Stimulated activated naive B cell treated with anti-CD40 and anti-IgM and Interleukin-4, amounts not matched to agents 10 μg/mL and 1 μg/mL and 100 μg/mL, for 72 hours (primary cell): Measurements from ENCODE around the gene PTGER1.
"Not testable (repeated sequence)": the region's sequence is repeated elsewhere in the genome, so short reads cannot be mapped to it uniquely, and the experiment has no call there.

Experiments
- ATAC-seq, 2 donors: fragments of 150-1000 bp; cut with Tn5 transposase; replicated peaks; 2 replicates each; pipeline ENCODE4 v1.10.0; 2021; ENCODE audit warnings: moderate library complexity in 1 of 2
- DNase-seq: peaks from one replicate; pipeline ENCODE4 v3.0.0; 2021
- H3K27ac Mint-ChIP-seq: one replicate; pipeline ENCODE4 v1.8.0; 2022; ENCODE audit warnings: mild to moderate bottlenecking, mixed read lengths
- H3K27me3 Mint-ChIP-seq, 2 donors: one replicate each; pipeline ENCODE4 v1.8.0; 2022; ENCODE audit warnings: mixed read lengths in 2 of 2
- H3K36me3 Mint-ChIP-seq, 2 donors: one replicate each; pipeline ENCODE4 v1.8.0; 2022; ENCODE audit warnings: mixed read lengths in 2 of 2, mild to moderate bottlenecking in 1 of 2
- H3K4me1 Mint-ChIP-seq, 2 donors: one replicate each; pipeline ENCODE4 v1.8.0; 2022; ENCODE audit warnings: mixed read lengths in 2 of 2, mild to moderate bottlenecking in 1 of 2
- H3K4me3 Mint-ChIP-seq, 2 donors: one replicate each; pipeline ENCODE4 v1.8.0; 2022; ENCODE audit warnings: mild to moderate bottlenecking in 2 of 2, mixed read lengths in 2 of 2, moderate library complexity in 1 of 2
- H3K9me3 Mint-ChIP-seq, 2 donors: one replicate each; pipeline ENCODE4 v1.8.0; 2022; ENCODE audit warnings: mixed read lengths in 2 of 2, mild to moderate bottlenecking in 1 of 2

Gene PTGER1

DNA sequence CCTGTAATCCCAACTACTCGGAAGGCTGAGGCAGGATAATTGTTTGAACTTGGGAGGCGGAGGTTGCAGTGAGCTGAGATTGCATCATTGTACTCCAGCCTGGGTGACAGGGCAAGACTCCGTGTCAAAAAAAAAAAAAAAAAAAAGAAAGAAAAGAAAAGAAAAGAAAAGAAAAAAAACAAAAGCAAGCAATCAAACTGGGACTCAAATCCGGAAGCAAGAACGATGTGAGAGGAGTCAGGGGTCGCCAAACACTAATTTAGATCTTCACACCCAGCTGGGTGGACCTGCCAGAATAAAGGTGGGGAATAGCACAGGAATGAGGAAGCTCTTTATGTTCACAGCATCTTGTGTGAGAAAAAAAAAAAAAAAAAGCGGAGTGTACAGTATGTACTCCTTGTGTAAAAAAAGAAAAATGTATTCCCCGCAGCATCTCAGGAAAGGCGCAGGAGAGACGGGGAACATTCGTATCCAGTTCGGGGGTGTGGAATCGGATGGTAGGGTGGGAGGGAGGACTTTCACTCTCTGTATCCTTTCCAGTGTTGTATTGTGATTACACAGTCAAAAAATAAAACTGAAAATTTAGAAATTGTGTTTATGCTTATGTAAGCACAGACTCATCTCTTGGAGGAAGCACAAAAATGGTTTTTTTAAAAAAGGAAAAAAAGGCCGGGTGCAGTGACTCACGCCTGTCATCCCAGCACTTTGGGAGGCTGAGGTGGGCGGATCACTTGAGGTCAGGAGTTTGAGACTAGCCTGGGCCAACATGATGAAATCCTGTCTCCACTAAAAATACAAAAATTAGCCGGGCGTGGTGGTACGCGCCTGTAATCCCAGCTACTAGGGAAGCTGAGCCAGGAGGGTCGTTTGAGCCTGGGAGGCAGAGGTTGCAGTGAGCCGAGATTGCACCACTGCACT is 35.4 kb upstream of the PTGER1 start:
- ATAC-seq (no peak), DNase-seq (no peak)
- Mint-ChIP-seq H3K27ac (peak overlapping the region; percentile 67), H3K36me3 (peaks cover 13 to 24% of the 10 kb centered on the region in 2 donors), H3K4me1 (peaks cover 15 to 28% of the 10 kb centered on the region in 2 donors), H3K27me3 (no peaks in the 10 kb centered on the region), H3K4me3 (no peak overlapping the region), H3K9me3 (no peaks in the 10 kb centered on the region)

DNA sequence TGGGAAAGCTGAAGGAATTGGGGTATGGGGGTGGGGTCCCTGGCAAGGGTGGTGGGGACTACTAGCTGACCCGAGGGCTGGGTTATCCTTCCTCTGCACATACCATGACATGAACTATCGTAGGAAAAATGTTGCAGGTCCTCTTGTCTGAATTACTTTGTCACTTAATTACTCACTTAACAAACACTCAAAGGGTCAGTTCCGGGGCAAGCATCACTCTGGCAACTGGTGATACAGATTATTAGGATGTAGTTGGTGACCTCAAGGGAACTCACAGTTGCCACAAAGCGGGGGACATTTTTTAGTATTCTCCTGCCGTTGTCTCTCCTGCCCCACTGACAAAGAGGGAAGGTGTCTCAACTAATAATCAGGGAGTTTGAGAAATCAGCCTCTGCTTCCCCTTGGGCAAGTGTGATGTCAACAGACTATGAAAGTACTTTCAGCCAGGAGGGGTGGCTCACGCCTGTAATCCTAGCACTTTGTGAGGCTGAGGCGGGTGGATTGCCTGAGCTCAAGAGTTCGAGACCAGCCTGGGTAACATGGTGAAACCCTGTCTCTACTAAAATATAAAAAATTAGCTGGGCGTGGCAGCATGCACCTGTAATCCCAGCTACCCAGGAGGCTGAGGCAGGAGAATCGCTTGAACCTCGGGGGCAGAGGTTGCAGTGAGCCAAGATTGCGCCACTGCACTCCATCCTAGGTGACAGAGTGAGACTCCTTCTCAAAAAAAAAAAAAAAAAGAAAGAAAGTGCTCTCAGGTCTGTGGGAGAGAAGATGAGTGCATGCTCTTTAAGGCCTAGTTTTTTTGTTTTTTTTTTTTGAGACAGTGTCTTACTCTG is 32.8 kb upstream of the PTGER1 start:
- Mint-ChIP-seq H3K27me3 (peaks cover 6 to 13% of the 10 kb centered on the region in 2 donors), H3K36me3 (peaks cover 0 to 3% of the 10 kb centered on the region in 2 donors), H3K9me3 (no peaks in the 10 kb centered on the region), H3K27ac (no peak overlapping the region), H3K4me3 (no peak overlapping the region), H3K4me1 (peaks cover 6 to 7% of the 10 kb centered on the region in 2 donors)
- DNase-seq = no peak
- no peak for ATAC-seq

DNA sequence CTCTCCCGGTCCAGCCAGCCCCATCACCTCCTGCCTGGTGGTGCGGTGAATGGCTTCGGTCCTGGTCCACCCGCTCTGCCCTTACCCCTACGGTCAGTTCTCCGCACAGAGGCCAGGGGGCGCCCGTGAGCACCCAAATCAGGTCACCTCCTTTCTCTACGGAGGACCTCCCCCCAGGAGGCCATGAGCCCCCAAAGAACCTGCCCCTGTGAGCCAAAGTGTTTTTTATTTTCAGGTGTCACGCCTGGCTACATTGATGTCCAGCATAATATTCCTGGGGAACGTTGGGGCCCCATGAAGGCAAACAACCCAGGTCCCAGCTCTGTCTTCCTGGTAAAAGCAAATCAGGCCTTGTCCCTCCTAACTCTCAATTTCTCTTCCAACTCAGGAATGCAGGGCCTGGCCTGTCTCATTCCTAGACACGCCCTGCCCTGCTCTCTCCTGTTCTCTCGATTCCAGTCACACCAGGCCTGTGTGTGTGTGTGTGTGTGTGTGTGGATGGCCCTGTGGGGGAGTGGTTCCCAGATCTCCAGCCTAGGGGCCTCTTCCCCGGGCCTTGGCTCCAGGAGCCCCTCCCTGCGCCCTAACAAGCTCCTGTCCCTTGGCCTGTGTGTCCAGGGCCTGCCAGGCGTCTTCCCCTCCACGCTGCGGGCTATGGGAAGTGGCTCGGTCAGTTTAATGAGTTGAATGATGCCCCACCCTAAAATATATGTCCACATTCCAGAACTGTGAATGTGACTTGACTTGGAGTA is 30.5 kb upstream of the PTGER1 start:
- Mint-ChIP-seq H3K9me3 (no peaks in the 10 kb centered on the region), H3K27ac (no peak overlapping the region), H3K27me3 (peaks cover 6 to 13% of the 10 kb centered on the region in 2 donors), H3K36me3 (no peaks in the 10 kb centered on the region), H3K4me1 (peaks cover 6 to 7% of the 10 kb centered on the region in 2 donors), H3K4me3 (peak overlapping the region in 1 of 2 donors; percentile 45)
- DNase-seq (peak; percentile 52), ATAC-seq (peak; percentile 83 to 86)

DNA sequence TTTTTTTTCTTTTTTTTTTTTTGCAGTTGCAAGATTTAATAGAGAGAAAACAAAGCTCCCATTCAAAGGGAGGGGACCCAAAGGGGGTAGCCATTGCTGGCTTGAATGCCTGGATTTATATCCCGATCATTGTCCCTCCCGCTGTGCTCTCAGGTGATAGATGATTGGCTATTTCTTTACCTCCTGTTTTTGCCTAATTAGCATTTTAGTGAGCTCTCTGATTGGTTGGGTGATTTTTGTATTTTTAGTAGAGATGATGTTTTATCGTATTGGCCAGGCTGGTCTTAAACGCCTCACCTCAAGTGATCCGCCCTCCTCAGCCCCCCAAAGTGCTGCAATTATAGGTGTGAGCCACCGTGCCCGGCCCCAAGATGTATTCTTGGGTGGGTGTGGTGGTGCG is 29.4 kb upstream of the PTGER1 start:
- H3K4me3 Mint-ChIP-seq, H3K4me1 Mint-ChIP-seq, H3K36me3 Mint-ChIP-seq, ATAC-seq, H3K9me3 Mint-ChIP-seq, DNase-seq: not testable (repeated sequence)
- H3K27ac Mint-ChIP-seq = peak overlapping the region; percentile 37
- H3K27me3 Mint-ChIP-seq = peaks cover 6 to 13% of the 10 kb centered on the region in 2 donors

DNA sequence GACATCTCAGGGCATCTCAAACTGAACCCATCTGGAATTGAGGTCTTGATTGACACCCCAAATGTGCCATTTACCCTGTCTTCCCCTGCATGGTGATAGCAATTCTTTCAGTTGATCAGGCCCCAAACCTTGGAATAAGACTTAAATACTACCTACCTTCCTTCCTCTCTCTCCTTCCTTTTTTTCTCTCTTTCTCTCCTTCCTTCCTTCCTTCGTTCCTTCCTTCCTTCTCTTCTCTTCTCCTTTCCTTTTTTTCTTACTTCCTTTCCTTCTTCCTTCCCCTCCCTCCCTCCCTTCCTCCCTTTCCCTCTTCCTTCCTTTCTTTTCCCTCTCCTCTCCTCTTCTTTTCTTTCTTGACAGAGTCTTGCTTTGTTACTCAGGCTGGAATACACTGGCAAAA is 28.1 kb upstream of the PTGER1 start:
- Mint-ChIP-seq H3K4me1 (peaks cover 6 to 7% of the 10 kb centered on the region in 2 donors), H3K4me3 (no peak overlapping the region), H3K27ac (no peak overlapping the region), H3K27me3 (peaks cover 6 to 13% of the 10 kb centered on the region in 2 donors), H3K9me3 (no peaks in the 10 kb centered on the region), H3K36me3 (no peaks in the 10 kb centered on the region)
- ATAC-seq (no peak), DNase-seq (no peak)

DNA sequence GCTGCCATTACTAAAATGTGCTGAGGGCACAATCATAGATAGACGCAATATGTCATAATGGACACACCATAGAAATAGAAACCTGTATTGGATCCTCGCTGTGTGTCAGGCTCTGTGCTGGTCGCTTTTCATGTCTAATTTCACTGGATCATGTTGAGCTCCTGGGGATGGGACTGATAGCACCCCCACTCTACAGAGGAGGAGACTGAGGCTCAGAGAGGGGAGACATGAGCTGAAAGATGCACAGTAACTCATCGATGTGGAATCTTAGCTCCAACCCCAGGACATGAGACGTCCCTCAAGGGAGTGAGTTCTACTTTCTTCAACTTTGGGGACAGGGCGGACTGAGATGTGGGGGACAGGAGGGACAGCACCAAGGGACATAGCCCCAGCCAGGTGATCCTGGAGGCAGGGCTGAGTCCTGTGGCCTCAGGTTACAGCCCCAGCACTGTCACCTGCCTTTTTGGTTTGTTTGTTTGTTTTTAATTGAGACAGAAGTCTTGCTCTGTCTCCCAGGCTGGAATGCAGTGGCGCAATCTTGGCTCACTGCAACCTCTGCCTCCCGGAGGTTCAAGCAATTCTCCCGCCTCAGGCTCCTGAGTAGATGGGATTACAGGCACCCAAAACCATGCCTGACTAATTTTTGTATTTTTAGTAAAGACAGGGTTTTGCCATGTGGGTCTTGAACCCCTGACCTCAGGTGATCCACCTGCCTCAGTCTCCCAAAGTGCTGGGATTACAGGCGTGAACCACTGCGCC is 27.4 kb upstream of the PTGER1 start:
- DNase-seq = no peak
- peaks cover 8 to 14% of the 10 kb centered on the region in 2 donors for H3K27me3 Mint-ChIP-seq

DNA sequence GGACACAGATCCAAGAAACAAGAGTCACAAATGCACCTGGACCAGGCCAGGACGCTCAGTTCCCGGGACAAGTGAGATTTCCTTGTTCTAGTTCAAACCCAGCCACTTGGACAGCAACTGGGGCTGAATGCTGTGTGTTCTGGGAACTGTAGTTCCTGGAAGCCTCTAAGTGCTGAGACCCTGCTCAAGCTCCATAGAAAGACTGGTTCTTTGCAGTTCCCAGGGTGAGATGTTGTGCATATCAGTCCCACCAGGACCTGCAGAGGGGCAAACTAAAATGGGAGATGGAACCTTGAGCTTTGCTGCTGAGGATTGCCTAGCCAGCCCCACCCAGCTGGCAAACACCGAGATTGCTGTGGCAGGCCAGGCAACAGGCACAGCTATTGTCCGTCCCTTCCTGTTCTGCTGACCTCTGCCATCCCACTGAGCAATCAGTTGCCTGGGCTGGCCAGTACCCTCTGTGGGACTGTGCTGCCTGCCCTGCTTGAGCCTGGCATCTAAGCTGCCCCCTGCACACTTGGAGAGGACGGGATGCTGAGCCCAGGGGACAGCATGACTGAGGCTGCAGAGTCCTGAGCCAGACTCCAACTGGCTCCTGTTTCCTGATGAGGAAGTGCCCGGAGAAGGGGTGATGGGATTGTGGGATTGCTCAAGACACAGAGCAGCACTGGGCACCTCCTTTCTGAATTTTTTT is 22.2 kb upstream of the PTGER1 start:
- DNase-seq = no peak
- peak overlapping the region in 1 of 2 donors; percentile 83 for H3K4me3 Mint-ChIP-seq
- peaks cover 10 to 11% of the 10 kb centered on the region in 2 donors for H3K4me1 Mint-ChIP-seq
- H3K27me3 Mint-ChIP-seq = peaks cover 4 to 5% of the 10 kb centered on the region in 2 donors
- H3K27ac Mint-ChIP-seq = no peak overlapping the region
- no peaks in the 10 kb centered on the region for H3K9me3 Mint-ChIP-seq
- ATAC-seq = no peak
- peaks cover 0 to 4% of the 10 kb centered on the region in 2 donors for H3K36me3 Mint-ChIP-seq

More for the DNA sequence above, 27.4 kb upstream of the PTGER1 start:
- no peak overlapping the region for H3K27ac Mint-ChIP-seq
- no peaks in the 10 kb centered on the region for H3K36me3 Mint-ChIP-seq
- no peak for ATAC-seq
- H3K9me3 Mint-ChIP-seq = no peaks in the 10 kb centered on the region
- H3K4me1 Mint-ChIP-seq = peaks cover 6 to 8% of the 10 kb centered on the region in 2 donors
- H3K4me3 Mint-ChIP-seq = no peak overlapping the region

DNA sequence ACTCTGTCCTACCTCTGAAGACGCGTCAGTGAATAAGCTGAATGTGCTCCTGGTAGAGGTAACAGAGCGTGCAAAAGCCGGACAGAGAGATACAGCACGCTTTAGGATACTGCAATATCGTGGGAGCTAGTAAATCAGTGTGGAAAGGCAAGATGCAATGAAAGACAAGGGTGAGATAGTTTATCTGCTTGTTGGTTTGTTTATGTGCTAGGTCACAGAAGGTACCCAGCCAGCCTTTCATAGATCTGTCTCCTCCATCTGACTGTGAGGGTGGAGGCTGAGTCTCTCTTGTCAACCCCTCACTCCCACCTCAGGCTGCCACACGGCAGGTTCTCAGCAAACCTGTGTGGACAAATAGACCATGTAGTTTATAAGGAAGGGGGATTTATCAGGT is 21.7 kb upstream of the PTGER1 start:
- Mint-ChIP-seq H3K27me3 (peaks cover 4 to 5% of the 10 kb centered on the region in 2 donors), H3K9me3 (no peaks in the 10 kb centered on the region), H3K4me3 (peak overlapping the region; percentile 83 to 90), H3K4me1 (peaks cover 10 to 11% of the 10 kb centered on the region in 2 donors), H3K27ac (peak overlapping the region; percentile 31), H3K36me3 (peaks cover 0 to 5% of the 10 kb centered on the region in 2 donors)
- DNase-seq = no peak
- ATAC-seq = no peak

DNA sequence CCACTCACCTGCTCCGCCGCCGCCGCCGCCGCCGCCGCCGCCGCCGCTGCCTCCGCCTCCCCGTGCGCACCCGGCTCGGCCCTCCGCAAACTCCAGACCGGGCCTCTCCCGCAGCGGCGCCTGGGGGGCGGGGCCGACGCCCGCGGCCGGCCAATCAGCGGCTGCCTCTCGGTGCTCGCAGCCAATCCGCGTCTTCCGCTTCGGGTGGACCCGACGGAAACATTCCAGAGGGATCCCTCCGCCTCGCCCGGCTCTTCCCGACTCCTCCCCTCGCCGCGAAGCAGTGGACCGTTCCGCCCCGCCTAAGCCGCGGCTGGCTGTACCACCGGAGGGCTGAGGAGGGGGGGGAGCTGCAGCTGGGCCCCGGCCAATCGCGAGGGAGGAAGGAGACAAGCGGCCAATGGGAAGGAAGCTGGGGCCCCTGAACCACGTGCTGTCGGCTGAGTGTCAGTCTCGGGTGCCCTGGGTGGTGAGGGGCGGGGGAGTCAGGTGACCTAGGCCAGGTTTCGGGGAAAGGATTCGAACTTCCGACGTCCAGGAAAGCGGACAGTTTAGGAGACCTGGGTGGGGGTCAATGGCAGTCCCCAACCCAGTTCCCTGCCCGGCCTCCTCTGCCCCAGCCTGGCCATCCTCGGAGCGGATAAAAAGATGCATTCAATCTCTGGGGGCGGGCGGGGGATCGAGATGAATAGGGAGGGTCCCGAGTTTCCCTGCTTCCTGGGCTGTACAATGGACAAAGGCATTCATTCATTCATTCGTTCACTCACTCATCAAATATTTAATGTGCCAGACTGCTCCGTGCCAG is 21.1 kb upstream of the PTGER1 start, which contains the start of gene GIPC1:
Gene GIPC1 (minus strand): TSS at position 99 of the 805 bp plus-strand sequence. CDS start 13,151 bp downstream, outside the sequence.
- DNase-seq = peak; percentile 80
- Mint-ChIP-seq H3K27me3 (peaks cover 4 to 5% of the 10 kb centered on the region in 2 donors), H3K27ac (peak within 1 kb of the TSS; percentile 88), H3K9me3 (no peaks in the 10 kb centered on the region), H3K4me1 (peaks cover 10 to 11% of the 10 kb centered on the region in 2 donors), H3K4me3 (peak within 1 kb of the TSS; percentile 83 to 90), H3K36me3 (peaks cover 3 to 11% of the 10 kb centered on the region in 2 donors)
- ATAC-seq = peak; percentile 92

DNA sequence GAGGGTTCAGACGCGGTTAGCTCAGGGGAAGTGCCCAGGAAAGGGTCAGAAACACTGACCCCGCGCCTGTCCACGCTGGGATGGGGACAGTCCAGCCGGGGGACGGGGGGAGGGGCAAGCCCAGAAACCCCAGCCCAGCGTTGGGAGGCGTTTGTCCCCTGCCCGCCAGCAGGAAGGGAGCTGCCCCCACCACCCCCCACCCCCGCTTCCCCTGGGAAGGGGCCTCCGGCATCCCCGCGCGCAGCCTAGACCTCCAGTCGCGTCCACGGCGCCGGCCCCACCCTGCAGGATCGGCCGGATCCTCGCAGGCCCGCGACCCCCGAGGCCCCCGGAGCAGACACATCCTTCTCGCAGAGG is 20.5 kb upstream of the PTGER1 start:
- H3K27ac Mint-ChIP-seq = no peak overlapping the region
- no peak for DNase-seq

DNA sequence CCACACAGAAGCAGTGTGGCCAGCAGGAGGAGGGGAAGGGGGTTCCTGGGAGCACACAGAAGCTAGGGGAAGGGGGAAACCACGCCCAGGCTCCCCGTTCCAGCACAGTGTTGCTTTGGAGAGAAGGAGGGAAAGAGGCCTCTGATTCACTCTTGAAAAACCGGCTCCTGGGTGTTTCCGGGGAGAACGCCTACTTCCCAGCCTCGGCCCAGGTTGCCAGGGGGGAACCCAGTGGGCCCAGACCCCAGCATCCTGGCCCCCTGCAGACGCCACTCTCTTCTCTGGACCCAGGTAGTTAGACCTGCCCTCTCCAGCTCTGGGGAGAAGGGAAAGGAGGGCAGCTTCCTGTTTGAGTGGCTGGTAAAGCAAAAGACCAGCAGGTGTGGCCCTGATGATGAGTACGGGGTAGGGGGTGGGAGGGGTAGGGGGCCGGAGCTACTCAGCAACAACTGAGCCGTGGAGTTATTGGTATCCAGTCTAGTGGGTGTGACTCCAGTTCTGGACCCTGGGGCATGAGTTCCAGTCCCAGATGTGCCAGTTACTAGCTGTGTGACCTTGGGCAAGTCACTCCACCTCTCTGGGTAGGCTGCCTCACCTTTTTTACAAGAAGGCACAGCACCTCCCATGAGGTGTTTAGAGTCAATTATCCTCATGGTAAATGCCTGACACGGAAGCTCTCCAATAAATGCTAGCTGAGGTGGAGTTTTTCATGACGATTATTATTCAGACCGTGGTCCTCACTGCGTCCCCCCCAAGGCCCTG is 19.9 kb upstream of the PTGER1 start:
- Mint-ChIP-seq H3K4me1 (peaks cover 10 to 11% of the 10 kb centered on the region in 2 donors), H3K9me3 (no peaks in the 10 kb centered on the region), H3K27me3 (peaks cover 4 to 5% of the 10 kb centered on the region in 2 donors), H3K4me3 (peak overlapping the region; percentile 76 to 90), H3K27ac (peak overlapping the region; percentile 49), H3K36me3 (peaks cover 3 to 11% of the 10 kb centered on the region in 2 donors)
- DNase-seq = no peak
- no peak for ATAC-seq

More for the DNA sequence above, 20.5 kb upstream of the PTGER1 start:
- H3K36me3 Mint-ChIP-seq = peaks cover 3 to 11% of the 10 kb centered on the region in 2 donors
- H3K27me3 Mint-ChIP-seq = peaks cover 4 to 5% of the 10 kb centered on the region in 2 donors
- no peak for ATAC-seq
- H3K4me3 Mint-ChIP-seq = peak overlapping the region; percentile 83 to 90
- H3K9me3 Mint-ChIP-seq = no peaks in the 10 kb centered on the region
- peaks cover 10 to 11% of the 10 kb centered on the region in 2 donors for H3K4me1 Mint-ChIP-seq
